Kidney (tissue), 14 donors: ENCODE measurements around the gene RGS3. TPM values are rescaled to one million over a fixed set of nuclear protein-coding genes. Genes with fewer than 3 reads are reported as not detected.
A peak's percentile ranks its signal among the peaks of the same experiment; 100 is the strongest.

Source experiments
- DNase-seq, 5 donors: peaks; one replicate each; pipeline ENCODE4 v3.0.0-alpha.2; 2013 to 2020
- FAIRE-seq: peaks from 2 replicates; lab custom pipeline; 2012; peaks lifted over from hg19 to GRCh38; lab: Jason Lieb, UNC
- H3K27ac ChIP-seq, 2 donors: one replicate each; pipeline ENCODE4 v1.7.0; 2013; ENCODE audit warnings: low read depth in 2 of 2, low read length in 2 of 2, inconsistent platforms in 1 of 2
- H3K27me3 ChIP-seq: one replicate; pipeline ENCODE4 v1.7.1; 2013; ENCODE audit warnings: low read length, inconsistent platforms; ENCODE audit not compliant: control insufficient read depth, insufficient read depth
- H3K36me3 ChIP-seq, 3 donors: one replicate each; pipeline versions ENCODE4 v1.7.0 to v1.7.1; 2013; ENCODE audit warnings: low read length in 3 of 3, control low read depth in 1 of 3, inconsistent platforms in 1 of 3; ENCODE audit not compliant: insufficient read depth in 3 of 3, control insufficient read depth in 2 of 3
- H3K4me1 ChIP-seq, 3 donors: one replicate each; pipeline versions ENCODE4 v1.7.0 to v1.7.1; 2013; ENCODE audit warnings: low read length in 3 of 3, inconsistent platforms in 1 of 3, low read depth in 1 of 3; ENCODE audit not compliant: control insufficient read depth in 2 of 3, insufficient read depth in 2 of 3
- H3K4me3 ChIP-seq, 3 donors: one replicate each; pipeline versions ENCODE4 v1.7.0 to v1.8.1; 2013; ENCODE audit warnings: low read length in 3 of 3, control low read depth in 1 of 3, inconsistent platforms in 1 of 3
- H3K9ac ChIP-seq, 3 donors: one replicate each; pipeline versions ENCODE4 v1.7.0 to v1.7.1; 2013; ENCODE audit warnings: low read length in 3 of 3, control low read depth in 1 of 3, inconsistent platforms in 1 of 3
- H3K9me3 ChIP-seq, 3 donors: one replicate each; pipeline versions ENCODE4 v1.7.0 to v1.7.1; 2013; ENCODE audit warnings: low read length in 3 of 3, control low read depth in 1 of 3, inconsistent platforms in 1 of 3; ENCODE audit not compliant: control insufficient read depth in 2 of 3, insufficient read depth in 1 of 3
- intact Hi-C: fragments of 100-400 bp; cut with DNase I; formaldehyde crosslinking; loops from one replicate; pipeline ENCODE4 v1.11.1; 2022
- polyA plus RNA-seq: library from polyadenylated mRNA; stranded (reverse); fragments of 350-450 nt; fragmentation: Illumina TruSeq; extraction: RNeasy Lipid Tissue Mini Kit (QIAGEN cat#74804); gene quantifications from one replicate; pipeline ENCODE4 v1.2.3, GENCODE V29; 2014; ENCODE audit warnings: low read depth, low replicate concordance; ENCODE audit not compliant: insufficient read depth
- total RNA-seq: library from RNA; stranded (reverse); fragmentation: NEBNext Ultra II Directional; extraction: Animal tissue kit (Norgen Biotek cat#: 25700); gene quantifications from one replicate; pipeline ENCODE4 v1.2.1, GENCODE V29; 2021
- TF ChIP-seq, protein P1 (sequence below): IDR thresholded peaks from 3 replicates; pipeline ENCODE4 v1.5.1; 2012; ENCODE audit warnings: mild to moderate bottlenecking, moderate library complexity, borderline replicate concordance; ENCODE audit not compliant: insufficient read depth; ENCODE audit errors: extremely low read depth
- donor health status: control.
- donor health status: control.
- donor health status: control.
- donor health status: control.
- donor health status: control.
- donor health status: DM: yes; HTN: yes; CAD: no.
- donor health status: Normal renal cell carcinoma (clear cell type).

RGS3 gene
- total and polyA plus RNA-seq, 2 donors from 2014 or later = 114 to 137 TPM

DNA sequence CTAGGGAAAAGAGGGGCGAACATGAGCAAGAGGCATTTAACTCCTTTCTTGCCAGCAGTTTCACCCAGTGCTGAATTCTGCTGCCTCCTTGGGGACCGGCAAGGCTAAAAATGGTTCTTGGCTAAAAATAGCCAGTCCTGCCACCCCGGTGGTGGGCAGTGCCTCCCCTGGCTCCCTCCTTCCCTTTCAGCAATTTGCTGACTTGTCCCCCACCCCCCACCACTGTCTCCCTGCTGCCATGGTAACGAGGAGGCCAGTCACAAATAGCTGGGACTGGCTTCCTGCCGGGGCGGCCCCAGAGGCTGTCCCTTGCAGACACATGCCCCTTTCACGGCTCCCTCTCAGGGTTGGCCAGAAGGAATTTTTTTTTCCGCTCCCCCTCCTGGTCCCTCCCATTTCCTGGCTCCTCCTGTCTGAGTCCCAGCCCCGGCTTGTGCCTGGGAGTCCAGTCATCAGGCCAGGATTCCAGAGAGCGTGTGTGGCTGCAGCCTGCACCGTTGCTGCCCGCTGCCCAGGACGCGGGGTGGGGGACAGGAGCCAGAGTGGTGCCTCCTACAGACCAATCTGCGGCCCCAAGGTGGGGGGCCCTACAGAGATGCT is 130.3 kb downstream of the RGS3 start:
- TF ChIP-seq, protein P1, sequence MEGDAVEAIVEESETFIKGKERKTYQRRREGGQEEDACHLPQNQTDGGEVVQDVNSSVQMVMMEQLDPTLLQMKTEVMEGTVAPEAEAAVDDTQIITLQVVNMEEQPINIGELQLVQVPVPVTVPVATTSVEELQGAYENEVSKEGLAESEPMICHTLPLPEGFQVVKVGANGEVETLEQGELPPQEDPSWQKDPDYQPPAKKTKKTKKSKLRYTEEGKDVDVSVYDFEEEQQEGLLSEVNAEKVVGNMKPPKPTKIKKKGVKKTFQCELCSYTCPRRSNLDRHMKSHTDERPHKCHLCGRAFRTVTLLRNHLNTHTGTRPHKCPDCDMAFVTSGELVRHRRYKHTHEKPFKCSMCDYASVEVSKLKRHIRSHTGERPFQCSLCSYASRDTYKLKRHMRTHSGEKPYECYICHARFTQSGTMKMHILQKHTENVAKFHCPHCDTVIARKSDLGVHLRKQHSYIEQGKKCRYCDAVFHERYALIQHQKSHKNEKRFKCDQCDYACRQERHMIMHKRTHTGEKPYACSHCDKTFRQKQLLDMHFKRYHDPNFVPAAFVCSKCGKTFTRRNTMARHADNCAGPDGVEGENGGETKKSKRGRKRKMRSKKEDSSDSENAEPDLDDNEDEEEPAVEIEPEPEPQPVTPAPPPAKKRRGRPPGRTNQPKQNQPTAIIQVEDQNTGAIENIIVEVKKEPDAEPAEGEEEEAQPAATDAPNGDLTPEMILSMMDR = no peak
- DNase-seq = peak; percentile 98 to 99 (median 98)
- peak overlapping the region; percentile 85 to 91 for H3K27ac ChIP-seq
- peak overlapping the region; percentile 59 to 94 (median 88) for H3K4me3 ChIP-seq
- peaks cover 0 to 56% (median 48%) of the 10 kb centered on the region in 3 donors for H3K4me1 ChIP-seq
- peak; percentile 98 for FAIRE-seq
- intact Hi-C loops = loop anchor here (5.0 kb wide), 1 partner anchor 64 kb away; no protein-coding TSS in a partner anchor
- no peaks in the 10 kb centered on the region for H3K27me3 ChIP-seq
- H3K36me3 ChIP-seq = peaks cover 0 to 31% (median 18%) of the 10 kb centered on the region in 3 donors
- no peaks in the 10 kb centered on the region for H3K9me3 ChIP-seq
- peak overlapping the region; percentile 30 to 98 (median 91) for H3K9ac ChIP-seq

DNA sequence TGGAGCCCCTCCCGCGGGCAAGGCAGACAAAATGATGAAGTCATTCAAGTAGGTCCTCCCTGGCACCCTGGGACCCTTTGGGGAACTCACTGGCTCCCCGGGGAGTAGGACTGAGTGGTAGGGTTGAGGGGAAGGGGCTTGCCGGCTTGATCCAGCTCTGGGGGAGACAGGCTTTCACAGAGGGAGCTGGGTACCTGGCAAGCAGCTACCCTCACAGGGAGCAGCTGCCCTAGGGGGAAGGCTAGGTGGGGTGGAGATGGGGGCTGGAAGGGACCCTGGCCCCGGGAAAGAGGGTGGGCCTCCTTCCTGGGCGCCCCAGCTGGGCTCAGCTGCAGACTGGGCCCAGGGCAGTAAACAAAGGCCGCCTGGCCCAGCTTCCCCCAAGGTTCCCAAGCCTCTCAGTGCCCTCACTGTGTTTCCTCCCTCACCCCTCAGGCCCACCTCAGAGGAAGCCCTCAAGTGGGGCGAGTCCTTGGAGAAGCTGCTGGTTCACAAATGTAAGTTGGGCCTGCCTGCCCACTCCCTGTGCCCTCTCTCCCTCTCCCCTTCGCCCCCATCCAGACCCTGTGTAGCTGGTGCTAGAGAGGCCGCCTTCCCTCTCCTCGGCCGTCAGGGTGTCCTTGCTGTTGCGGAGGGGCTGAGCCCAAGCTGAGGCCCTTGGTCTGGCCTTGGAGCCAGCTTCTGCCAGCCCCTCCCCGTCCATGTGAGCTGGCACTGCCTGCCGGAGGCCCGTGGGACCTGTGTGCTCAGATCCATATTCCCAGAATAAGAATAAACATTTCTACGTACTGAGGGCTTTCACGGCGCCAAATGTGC is 131.2 kb downstream of the RGS3 start:
- Histone ChIP-seq H3K4me1 (peaks cover 0 to 53% (median 44%) of the 10 kb centered on the region in 3 donors), H3K27me3 (no peaks in the 10 kb centered on the region), H3K9ac (peak overlapping the region; percentile 30 to 98 (median 91)), H3K9me3 (no peaks in the 10 kb centered on the region), H3K27ac (peak overlapping the region; percentile 85 to 91), H3K36me3 (peaks cover 0 to 31% (median 18%) of the 10 kb centered on the region in 3 donors), H3K4me3 (peak overlapping the region; percentile 59 to 94 (median 88))
- intact Hi-C loops = loop anchor here (5.0 kb wide), 1 partner anchor 63 kb away; no protein-coding TSS in a partner anchor
- TF ChIP-seq, protein P1 = no peak
- FAIRE-seq = no peak
- DNase-seq = peak in 2 of 5 donors; percentile 41 to 74

DNA sequence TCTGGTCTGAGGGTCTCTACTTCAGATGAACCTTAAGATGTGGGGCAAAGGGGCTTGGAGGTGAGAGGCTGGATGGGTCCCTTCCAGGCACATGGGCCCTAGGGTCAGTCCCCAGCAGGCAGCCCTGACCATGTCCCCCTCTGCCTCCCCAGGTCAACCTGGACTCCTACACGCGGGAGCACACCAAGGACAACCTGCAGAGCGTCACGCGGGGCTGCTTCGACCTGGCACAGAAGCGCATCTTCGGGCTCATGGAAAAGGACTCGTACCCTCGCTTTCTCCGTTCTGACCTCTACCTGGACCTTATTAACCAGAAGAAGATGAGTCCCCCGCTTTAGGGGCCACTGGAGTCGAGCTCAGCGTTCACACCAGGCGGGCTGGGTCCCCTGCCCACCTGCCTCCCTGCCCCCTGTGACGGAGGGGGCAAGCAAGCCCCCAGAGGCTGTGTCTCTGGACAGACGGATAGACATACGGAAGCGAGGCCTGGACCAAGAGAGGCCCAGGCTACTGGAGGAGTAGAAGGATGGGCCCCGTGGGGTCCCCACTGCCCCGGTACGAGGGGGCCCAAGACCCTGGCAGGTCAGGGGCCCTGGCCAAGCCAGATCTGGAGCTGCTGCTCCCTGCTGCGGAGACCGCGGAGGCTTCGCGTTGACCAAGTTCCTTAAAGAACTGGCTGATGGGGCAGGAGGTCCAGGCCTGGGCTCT is 133.2 kb downstream of the RGS3 start:
- DNase-seq (peak in 1 of 5 donors; percentile 65), FAIRE-seq (no peak)
- Histone ChIP-seq H3K4me3 (peak overlapping the region in 2 of 3 donors; percentile 88 to 94), H3K4me1 (peaks cover 0 to 57% (median 33%) of the 10 kb centered on the region in 3 donors), H3K36me3 (peaks cover 0 to 31% (median 18%) of the 10 kb centered on the region in 3 donors), H3K27me3 (no peaks in the 10 kb centered on the region), H3K9ac (peak overlapping the region in 2 of 3 donors; percentile 49 to 98), H3K27ac (peak overlapping the region; percentile 51 to 78), H3K9me3 (no peaks in the 10 kb centered on the region)
- TF ChIP-seq, protein P1 = no peak
- intact Hi-C loops = no loop called here
